Brain microvascular endothelial cell (primary cell): Measurements from ENCODE around the gene HMBS.
A peak's percentile ranks its signal among the peaks of the same experiment; 100 is the strongest.
"Not testable (repeated sequence)": the region's sequence is repeated elsewhere in the genome, so short reads cannot be mapped to it uniquely, and the experiment has no call there.

ENCODE experiments used
- DNase-seq: peaks from one replicate; pipeline ENCODE4 v3.0.0-alpha.2; 2020
- H3K27ac ChIP-seq: fragments of 250-450 bp; sonication (Bioruptor Pico); 2 replicates; pipeline ENCODE4 v1.5.1; 2020; ENCODE audit warnings: mild to moderate bottlenecking, moderate library complexity
- H3K27me3 ChIP-seq: fragments of 250-450 bp; sonication (Bioruptor Pico); replicated peaks from 2 replicates; pipeline ENCODE4 v1.5.1; 2020; ENCODE audit warnings: mild to moderate bottlenecking
- H3K36me3 ChIP-seq: fragments of 250-450 bp; sonication (Bioruptor Pico); replicated peaks from 2 replicates; pipeline ENCODE4 v1.5.1; 2020; ENCODE audit warnings: mild to moderate bottlenecking
- H3K4me3 ChIP-seq: 2 replicates; pipeline ENCODE4 v1.5.1; 2011; ENCODE audit warnings: low read depth, mild to moderate bottlenecking, control low read depth, low read length, moderate library complexity
- in situ Hi-C: cut with HindIII; loops from 2 replicates; pipeline ENCODE4 v1.10.0; 2017; ENCODE audit warnings: low sequenced_read_pairs, low pct_ligation_motif_present
- TF ChIP-seq, protein P1 (sequence below): IDR thresholded peaks from 2 replicates; pipeline ENCODE4 v1.5.1; 2011; ENCODE audit warnings: low read depth, mild to moderate bottlenecking, moderate library complexity, low read length, control low read depth, inconsistent platforms; ENCODE audit errors: missing control alignments

Gene HMBS

DNA sequence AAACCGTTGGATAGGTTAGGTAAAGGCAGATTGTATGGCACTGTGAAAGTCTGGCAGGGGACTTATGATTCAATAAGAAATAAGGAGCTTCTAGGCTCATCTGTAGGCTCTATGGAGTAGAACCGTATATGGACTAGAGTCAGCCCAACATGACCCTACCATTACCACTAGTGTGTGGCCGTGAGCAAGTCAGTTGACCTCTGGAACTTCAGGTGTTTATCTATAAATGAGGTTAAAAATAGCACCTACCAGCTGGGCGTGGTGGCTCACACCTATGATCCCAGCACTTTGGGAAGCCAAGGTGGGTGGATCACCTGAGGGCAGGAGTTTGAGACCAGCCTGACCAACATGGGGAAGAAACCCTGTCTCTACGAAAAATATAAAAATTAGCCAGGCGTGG is 41.1 kb downstream of the HMBS start:
- no peak overlapping the region for H3K4me3 ChIP-seq
- no peak for DNase-seq
- no peaks in the 10 kb centered on the region for H3K27me3 ChIP-seq
- TF ChIP-seq, protein P1, sequence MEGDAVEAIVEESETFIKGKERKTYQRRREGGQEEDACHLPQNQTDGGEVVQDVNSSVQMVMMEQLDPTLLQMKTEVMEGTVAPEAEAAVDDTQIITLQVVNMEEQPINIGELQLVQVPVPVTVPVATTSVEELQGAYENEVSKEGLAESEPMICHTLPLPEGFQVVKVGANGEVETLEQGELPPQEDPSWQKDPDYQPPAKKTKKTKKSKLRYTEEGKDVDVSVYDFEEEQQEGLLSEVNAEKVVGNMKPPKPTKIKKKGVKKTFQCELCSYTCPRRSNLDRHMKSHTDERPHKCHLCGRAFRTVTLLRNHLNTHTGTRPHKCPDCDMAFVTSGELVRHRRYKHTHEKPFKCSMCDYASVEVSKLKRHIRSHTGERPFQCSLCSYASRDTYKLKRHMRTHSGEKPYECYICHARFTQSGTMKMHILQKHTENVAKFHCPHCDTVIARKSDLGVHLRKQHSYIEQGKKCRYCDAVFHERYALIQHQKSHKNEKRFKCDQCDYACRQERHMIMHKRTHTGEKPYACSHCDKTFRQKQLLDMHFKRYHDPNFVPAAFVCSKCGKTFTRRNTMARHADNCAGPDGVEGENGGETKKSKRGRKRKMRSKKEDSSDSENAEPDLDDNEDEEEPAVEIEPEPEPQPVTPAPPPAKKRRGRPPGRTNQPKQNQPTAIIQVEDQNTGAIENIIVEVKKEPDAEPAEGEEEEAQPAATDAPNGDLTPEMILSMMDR: no peak
- in situ Hi-C loops: no loop called here
- H3K36me3 ChIP-seq: peaks cover 22% of the 10 kb centered on the region
- H3K27ac ChIP-seq: no peak overlapping the region

DNA sequence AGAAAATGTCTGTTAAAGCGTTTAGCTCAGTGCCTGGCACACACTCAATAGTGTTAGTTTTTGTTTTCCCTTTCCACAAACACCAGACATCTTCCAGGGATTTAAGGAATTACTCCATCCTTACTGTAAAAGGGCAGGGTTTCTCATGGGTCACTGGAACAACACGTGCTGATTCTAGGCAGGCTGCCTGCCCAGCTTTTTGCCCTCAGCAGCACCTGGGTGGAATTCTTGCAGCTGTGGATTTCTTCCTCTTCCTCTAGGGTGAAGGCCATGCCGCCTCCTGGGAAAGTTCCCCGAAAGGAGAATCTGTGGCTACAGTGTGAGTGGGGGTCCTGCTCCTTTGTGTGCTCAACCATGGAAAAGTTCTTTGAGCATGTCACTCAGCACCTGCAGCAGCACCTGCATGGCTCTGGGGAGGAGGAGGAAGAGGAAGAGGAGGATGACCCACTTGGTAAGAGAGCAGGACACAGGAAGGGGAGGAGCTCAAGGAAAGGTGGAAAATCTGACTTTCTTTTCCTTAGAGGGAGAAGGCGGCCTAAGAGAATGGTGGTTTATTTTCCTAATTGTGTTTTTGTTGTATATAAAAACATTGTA is 42.1 kb downstream of the HMBS start:
- DNase-seq: no peak
- TF ChIP-seq, protein P1: no peak
- in situ Hi-C loops: no loop called here

DNA sequence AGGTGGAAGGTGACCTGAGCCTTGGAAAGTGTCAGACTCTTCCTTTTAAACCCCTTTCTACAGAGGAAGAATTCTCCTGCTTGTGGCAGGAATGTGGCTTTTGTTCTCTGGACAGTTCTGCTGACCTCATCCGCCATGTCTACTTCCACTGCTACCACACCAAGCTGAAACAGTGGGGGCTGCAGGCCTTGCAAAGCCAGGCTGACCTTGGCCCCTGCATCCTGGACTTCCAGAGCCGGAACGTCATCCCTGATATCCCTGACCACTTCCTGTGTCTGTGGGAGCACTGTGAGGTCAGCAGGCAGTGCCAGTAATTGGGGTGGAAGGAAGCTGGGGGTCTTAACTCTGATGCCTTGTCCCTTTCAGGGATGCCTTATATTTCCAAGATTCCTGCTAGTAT is 46.0 kb downstream of the HMBS start:
- Histone ChIP-seq H3K4me3 (no peak overlapping the region), H3K27ac (no peak overlapping the region), H3K27me3 (no peaks in the 10 kb centered on the region), H3K36me3 (peaks cover 40% of the 10 kb centered on the region)
- in situ Hi-C loops: no loop called here
- TF ChIP-seq, protein P1: no peak
- no peak for DNase-seq

More for the DNA sequence above, 42.1 kb downstream of the HMBS start:
- Histone ChIP-seq H3K36me3 (peaks cover 28% of the 10 kb centered on the region), H3K4me3 (no peak overlapping the region), H3K27me3 (no peaks in the 10 kb centered on the region), H3K27ac (no peak overlapping the region)

DNA sequence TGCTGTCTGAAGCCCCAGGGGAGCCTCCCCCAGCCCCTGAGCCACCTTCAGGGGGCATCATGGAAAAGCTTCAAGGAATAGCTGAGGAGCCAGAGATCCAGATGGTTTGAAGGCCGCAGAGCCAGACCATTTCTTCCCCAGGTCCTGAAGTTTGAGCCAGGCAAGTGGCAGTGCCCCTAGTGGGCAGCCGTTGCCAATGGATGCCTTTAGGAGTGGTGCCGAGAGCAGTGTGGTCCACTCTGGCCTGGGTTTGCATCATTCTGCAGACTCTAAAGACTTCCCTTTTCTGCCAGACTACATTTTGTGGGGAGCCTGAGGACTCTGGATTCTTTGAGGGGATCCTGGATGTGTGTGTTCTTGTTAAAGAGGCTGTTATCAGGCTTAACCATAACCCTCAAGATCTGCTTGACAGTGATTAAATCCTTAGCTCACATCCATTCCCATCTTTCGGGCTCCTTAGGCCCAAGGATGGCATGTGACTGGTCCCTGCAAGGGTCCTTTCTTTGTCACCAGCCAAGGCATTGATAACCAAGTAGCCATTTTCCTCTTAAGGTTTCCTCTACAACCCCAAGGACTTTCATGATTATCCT is 49.8 kb downstream of the HMBS start:
- H3K27ac ChIP-seq: no peak overlapping the region
- in situ Hi-C loops: no loop called here
- no peak overlapping the region for H3K4me3 ChIP-seq
- H3K27me3 ChIP-seq: no peaks in the 10 kb centered on the region
- DNase-seq: no peak
- H3K36me3 ChIP-seq: peaks cover 31% of the 10 kb centered on the region
- TF ChIP-seq, protein P1: peak; percentile 81

DNA sequence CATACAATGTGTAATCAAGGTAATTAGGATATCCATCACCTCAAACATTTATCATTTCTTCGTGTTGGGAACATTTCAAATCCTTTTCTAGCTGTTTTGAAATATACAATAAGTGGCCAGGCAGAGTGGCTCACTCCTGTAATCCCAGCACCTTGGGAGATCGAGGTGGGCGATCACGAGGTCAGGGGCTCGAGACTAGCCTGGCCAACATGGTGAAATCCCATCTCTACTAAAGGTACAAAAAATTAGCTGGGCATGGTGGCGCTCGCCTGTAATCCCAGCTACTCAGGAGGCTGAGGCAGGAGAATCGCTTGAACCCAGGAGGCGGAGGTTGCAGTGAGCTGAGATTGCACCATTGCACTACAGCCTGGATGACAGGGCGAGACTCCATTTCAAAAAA is 54.6 kb downstream of the HMBS start:
- H3K36me3 ChIP-seq, H3K27ac ChIP-seq, DNase-seq, H3K27me3 ChIP-seq, H3K4me3 ChIP-seq, in situ Hi-C loops: not testable (repeated sequence)
